HG03095 (cell line): ENCODE results near the gene MEIS1.

Source experiments
- ATAC-seq: cut with Tn5 transposase; IDR thresholded peaks from one replicate; pipeline ENCODE4 v1.9.1; 2021; ENCODE audit warnings: moderate library complexity; ENCODE audit not compliant: unreplicated experiment

Gene MEIS1

GRCh38 chr2:66531567-66531966 lies 96.6 kb downstream of the MEIS1 start:
- ATAC-seq = no peak

- no peak for ATAC-seq
Measured at GRCh38 chr2:66532972-66533868, 98.3 kb downstream of the MEIS1 start.

DNA sequence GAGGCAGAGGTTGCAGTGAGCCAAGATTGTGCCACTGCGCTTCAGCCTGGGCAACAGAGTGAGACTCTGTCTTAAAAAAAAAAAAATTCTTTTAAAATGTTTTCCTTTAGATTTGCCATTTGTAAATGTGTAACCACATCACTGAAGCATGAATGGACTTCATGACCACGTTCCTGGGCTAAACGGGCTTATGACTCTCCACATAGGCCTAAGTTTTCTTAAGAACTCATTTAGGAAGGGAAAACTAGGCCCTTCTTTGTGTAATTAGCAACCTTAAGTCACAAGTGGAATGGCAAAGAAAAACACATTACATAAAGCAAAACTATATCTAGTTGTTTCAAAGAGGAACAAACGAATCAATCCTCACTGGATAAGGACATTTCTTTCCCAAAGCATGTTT lies 99.5 kb downstream of the MEIS1 start:
- no peak for ATAC-seq

DNA sequence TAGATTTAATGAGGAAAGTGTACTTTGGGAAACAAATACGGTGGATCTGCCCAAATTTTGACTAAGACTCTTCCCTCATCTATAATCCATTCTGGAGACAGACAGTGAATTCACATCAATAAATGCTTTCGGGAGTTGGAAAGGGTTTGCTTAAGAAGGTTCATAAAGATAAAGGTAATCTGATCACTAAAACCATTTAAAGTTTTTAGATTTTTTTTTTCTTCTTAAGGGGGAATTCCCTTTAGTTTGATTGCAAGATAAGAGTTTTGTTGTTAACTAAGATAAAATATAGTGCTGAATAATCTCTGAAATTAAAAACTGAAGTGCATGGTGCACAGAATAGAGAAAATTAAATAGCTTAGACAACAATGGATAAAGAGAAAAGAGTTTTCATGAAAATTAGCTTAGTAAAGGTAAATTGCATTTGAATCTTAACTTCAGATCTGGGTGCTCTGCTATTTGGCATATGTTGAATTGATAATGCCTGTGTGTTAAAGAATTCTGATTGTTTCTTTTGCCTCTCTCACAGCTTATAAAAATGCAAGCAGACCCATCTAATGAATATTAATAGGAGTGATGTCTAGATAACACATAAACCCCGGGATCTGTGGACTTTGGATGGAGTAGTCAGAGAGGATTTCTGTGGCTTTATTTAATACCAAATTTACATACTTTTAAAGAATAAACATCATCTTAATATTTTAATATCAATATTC lies 100.8 kb downstream of the MEIS1 start:
- no peak for ATAC-seq

DNA sequence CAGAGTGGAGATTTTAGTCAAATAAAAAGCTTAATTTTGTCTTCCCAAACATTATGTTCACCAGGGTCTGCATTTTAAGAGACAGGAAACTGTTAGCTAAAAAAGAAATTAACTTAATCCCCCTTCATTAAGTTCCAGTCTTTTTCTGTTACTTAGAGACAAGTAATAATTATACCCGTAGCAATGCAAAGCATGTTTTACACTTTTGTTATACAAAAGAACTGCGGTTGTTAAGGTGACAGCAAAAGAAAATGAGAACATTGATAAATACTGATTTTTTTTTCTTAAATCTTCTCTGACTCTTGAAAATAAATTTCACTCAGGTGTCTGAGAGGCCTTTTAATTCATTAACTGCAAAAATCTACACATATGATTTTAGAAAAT lies 101.4 kb downstream of the MEIS1 start:
- ATAC-seq = no peak

DNA sequence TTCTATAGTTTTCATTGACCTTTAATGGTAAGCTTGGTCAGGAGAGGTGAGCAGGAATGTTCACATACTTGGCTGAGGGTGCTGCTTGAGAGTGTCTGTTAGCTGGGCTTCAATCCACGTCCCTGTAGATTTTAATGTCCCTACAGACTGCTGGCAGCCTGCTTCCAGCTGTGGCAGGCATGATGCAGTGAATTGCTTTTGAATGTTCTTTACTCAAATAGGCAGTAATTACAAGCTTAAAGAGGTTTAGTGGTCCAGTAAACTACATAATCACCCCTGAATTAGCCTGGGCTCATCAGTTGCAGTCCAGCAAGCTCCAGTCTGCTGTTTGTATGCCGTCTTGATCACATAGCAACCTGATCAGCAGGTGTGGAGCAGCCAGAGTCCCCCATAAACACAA lies 102.1 kb downstream of the MEIS1 start:
- ATAC-seq = no peak

DNA sequence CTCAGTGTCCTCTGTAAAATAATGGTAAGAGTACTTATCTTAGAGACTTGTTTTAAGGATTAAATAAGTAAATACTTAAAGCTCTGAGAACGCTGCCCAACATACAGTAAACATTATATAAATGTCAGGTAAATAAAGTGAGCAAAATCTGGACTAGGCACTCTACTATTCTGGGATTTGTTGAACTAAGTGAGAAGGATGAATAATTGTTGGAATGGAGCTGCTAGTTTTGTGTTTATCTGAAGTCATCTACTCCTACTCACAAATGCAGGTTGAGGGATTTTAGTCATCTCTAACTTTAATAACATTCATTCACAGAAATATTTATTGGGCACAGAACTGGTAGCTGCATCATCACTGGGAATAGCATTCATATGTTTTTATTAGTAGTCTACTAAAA lies 103.4 kb downstream of the MEIS1 start:
- no peak for ATAC-seq

GRCh38 chr2:66539452-66539851 lies 104.5 kb downstream of the MEIS1 start:
- no peak for ATAC-seq

- ATAC-seq = no peak
Measured at GRCh38 chr2:66541646-66542045, 106.7 kb downstream of the MEIS1 start.

DNA sequence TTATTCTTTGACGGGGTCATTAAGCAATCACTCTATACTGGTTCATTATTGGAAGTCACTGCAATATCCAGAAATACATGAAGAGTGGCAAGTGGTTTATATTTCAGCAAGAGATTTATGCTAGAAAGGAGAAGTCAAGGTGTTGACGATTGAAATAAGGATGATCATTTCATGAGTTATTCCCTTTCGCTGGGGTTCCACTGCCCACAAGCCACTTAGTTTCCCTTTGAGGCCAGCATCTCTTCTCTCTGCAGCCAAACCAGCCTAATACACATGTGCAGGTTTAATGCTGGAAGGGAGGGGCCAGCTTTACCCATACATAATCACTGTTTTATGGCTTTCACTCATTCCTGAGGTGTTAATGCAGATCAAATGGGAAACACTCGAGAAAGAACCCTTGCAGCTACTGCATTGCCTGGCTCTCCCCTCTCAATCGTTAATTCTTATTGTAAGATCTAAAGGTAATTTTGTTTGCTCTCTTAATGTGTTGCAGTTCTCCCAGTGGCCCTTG lies 108.4 kb downstream of the MEIS1 start:
- no peak for ATAC-seq

DNA sequence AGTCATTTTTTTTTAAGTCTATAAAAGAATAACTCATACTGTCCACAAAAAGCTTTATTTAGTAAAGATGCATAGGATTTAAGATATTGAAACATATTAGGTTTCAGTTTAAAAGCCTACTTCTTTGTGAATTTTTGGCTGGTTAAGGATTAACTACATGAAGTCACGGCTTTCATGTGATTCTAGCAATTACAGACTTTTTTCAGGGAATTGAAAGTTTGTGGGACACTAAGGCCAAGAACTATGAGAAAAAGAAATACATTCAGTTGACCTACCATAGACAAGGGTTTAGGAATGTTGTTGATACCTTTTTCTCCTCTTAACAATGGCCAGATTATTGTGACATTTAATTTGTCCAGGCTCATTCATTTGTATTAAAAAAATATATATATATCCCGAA lies 109.3 kb downstream of the MEIS1 start:
- no peak for ATAC-seq

DNA sequence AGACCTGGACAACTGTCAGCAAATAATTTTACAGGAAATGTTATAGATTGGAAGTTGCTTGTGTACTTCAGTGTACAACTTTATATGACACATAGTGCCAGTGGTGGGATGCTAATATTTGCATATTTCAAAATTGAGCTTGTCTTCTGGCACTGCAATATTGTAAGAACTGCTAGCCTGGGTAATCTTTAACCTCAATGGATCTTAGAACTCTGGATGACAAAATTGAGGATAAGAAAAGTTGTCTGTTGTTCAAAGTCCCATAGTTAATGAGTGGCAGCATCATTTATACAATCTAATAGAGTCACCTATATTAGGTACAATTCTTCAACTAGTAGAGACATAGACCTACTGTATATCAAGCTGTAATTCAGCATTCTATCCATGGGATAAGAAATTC lies 110.3 kb downstream of the MEIS1 start:
- ATAC-seq = no peak

DNA sequence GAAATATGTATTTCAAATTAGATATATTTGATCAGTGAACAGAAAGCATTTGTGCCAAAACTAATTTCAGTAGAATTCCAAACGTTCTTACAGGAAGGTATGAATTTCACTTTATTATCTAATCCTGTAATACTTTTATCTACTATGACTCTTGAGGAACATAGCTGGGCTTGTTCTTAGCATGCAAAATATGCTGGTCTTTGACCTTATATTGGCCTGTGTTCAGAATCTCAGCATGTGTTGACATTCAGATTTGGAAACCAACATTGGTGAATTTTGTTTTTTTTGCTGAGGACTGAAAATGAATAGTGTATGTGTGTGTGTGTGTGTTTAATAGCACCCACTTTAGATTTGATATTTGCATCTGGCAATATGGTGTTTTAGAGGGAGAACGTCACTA lies 112.2 kb downstream of the MEIS1 start:
- no peak for ATAC-seq

DNA sequence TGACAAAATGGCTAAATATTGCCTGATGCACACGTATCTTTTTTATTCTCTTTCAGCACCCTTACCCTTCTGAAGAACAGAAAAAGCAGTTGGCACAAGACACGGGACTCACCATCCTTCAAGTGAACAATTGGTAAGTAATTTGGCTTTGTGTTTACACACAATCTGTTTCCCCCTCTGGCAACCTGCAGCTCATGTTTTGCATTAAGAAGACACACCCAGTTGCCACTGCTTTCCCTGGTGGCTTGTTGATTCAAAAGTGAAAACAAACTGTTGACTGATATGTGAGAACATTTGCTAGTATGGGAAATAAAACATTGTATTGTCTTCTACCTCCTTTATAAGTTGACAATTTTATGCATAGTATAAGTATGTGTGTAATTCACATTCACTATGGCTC lies 113.0 kb downstream of the MEIS1 start:
- no peak for ATAC-seq

- ATAC-seq = no peak
Measured at GRCh38 chr2:66548422-66548821, 113.5 kb downstream of the MEIS1 start.

GRCh38 chr2:66550826-66551225 lies 115.9 kb downstream of the MEIS1 start:
- no peak for ATAC-seq

- ATAC-seq = no peak
Measured at GRCh38 chr2:66553370-66553769, 118.4 kb downstream of the MEIS1 start.

DNA sequence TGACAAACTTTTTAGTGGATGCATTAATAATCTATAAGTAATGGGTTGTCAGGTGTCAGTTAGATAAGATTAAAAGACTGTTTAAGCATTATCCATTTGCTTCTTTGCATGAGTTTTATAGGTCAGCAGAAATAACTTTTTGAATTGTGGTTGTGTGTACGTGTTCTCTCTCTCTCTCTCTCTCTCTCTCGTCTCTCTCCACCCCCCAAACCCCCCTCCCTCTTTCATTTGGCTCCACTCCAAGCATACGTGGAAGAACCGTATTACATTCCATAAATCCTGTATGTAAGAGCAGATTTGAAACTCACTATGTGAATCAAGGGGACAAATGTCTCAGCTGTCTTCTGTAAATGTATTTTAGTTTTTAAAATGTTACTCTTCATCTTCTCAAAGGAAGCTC lies 120.2 kb downstream of the MEIS1 start:
- no peak for ATAC-seq

GRCh38 chr2:66555501-66556324 lies 120.8 kb downstream of the MEIS1 start:
- no peak for ATAC-seq

GRCh38 chr2:66559672-66560071 lies 124.7 kb downstream of the MEIS1 start:
- ATAC-seq = no peak

DNA sequence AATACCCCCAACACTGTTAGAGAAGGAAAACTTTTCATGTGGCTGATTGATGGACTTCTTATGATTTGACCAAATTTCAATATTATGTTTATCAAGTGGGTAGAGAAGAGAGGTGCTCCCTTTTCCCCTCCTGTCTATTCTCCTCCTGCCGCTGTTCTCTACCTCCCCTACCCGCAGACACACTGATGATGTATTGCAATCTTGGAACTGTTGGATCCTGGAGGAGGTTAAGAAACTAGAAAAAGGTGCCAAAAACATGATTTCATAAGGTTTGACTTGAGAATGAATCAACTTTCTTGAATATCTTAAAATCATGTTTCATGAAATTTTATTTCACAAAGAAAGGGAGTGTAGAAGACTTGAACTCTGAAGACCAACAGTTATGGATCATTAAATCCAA lies 125.8 kb downstream of the MEIS1 start:
- ATAC-seq = no peak
